Prostate gland (tissue), 2 donors: Measurements from ENCODE around the gene FRMPD2.

Experiments
- CTCF ChIP-seq, 4 experiments: fragments of 200-600 bp in 2 of 4; fragments of 450-650 bp in 2 of 4; sonication (generic) in 2 of 4; IDR thresholded peaks; 1 replicate in 3 of 4; 2 replicates in 1 of 4; pipeline ENCODE4 v1.5.1; 2016 to 2019; ENCODE audit warnings: antibody characterized with exemption in 4 of 4, mild to moderate bottlenecking in 2 of 4, moderate library complexity in 2 of 4
- POLR2A ChIP-seq: fragments of 450-650 bp; IDR thresholded peaks from one replicate; pipeline ENCODE4 v1.6.1; 2016; ENCODE audit warnings: antibody characterized with exemption, mild to moderate bottlenecking

GRCh38 chr10:48215486-48216203 is 58.9 kb downstream of the FRMPD2 start:
- TF ChIP-seq POLR2A (no peak), CTCF (IDR thresholded peaks at IDR 0.05) (peak in 3 of 4 experiments; percentile 58 to 75 (median 67))
